IPS-18a (cell line): Measurements from ENCODE around the gene OTUD3.
"Not testable (repeated sequence)": the region's sequence is repeated elsewhere in the genome, so short reads cannot be mapped to it uniquely, and the experiment has no call there.

Experiments
- H3K27ac ChIP-seq: one replicate; pipeline ENCODE4 v1.5.1; 2013; ENCODE audit warnings: low read length
- H3K27me3 ChIP-seq: one replicate; pipeline ENCODE4 v1.6.1; 2013; ENCODE audit warnings: mild to moderate bottlenecking, low read length; ENCODE audit not compliant: control insufficient read depth, insufficient read depth
- H3K36me3 ChIP-seq: one replicate; pipeline ENCODE4 v1.6.1; 2013; ENCODE audit warnings: low read depth, low read length; ENCODE audit not compliant: control insufficient read depth
- H3K4me1 ChIP-seq: one replicate; pipeline ENCODE4 v1.6.1; 2013; ENCODE audit warnings: low read depth, low read length; ENCODE audit not compliant: control insufficient read depth
- H3K4me3 ChIP-seq: one replicate; pipeline ENCODE4 v1.5.1; 2013; ENCODE audit warnings: low read length
- H3K9ac ChIP-seq: one replicate; pipeline ENCODE4 v1.6.1; 2013; ENCODE audit warnings: mild to moderate bottlenecking, low read length, moderate library complexity
- H3K9me3 ChIP-seq: one replicate; pipeline ENCODE4 v1.6.1; 2013; ENCODE audit warnings: low read depth, low read length; ENCODE audit not compliant: control insufficient read depth

OTUD3 gene, protein sequence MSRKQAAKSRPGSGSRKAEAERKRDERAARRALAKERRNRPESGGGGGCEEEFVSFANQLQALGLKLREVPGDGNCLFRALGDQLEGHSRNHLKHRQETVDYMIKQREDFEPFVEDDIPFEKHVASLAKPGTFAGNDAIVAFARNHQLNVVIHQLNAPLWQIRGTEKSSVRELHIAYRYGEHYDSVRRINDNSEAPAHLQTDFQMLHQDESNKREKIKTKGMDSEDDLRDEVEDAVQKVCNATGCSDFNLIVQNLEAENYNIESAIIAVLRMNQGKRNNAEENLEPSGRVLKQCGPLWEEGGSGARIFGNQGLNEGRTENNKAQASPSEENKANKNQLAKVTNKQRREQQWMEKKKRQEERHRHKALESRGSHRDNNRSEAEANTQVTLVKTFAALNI

GRCh38 chr1:19882111-19883071 lies at the start of gene OTUD3:
Gene OTUD3 (plus strand): TSS chr1:19882395. CDS start chr1:19882514, 119 bp downstream.
- Histone ChIP-seq H3K4me3 (peak within 1 kb of the TSS; percentile 61), H3K4me1 (no peaks in the 10 kb centered on the region), H3K27me3 (no peaks in the 10 kb centered on the region), H3K36me3 (peaks cover 2% of the 10 kb centered on the region), H3K9ac (peak within 1 kb of the TSS; percentile 48), H3K9me3 (no peaks in the 10 kb centered on the region), H3K27ac (no peak within 1 kb of the TSS)

DNA sequence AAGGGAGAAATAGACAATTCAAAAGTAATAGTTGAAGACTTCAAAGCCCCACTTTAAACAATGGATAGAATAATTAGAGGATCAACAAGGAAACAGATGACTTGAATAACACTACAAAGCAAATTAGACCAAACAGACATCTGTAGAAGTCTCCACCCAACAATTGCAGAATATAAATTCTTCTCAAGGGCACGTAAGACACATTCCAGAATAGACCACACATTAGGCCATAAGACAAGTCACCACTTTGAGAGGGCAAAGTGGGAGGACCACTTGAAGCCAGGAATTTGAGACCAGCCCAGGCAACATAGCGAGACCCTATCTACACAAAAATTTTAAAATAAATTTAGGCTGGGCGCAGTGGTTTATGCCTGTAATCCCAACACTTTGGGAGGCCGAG lies 46.6 kb upstream of the OTUD3 start:
- H3K4me3 ChIP-seq: no peak overlapping the region
- no peaks in the 10 kb centered on the region for H3K36me3 ChIP-seq
- no peak overlapping the region for H3K9ac ChIP-seq
- H3K9me3 ChIP-seq: no peaks in the 10 kb centered on the region
- H3K27ac ChIP-seq: no peak overlapping the region
- H3K4me1 ChIP-seq: no peaks in the 10 kb centered on the region
- H3K27me3 ChIP-seq: no peaks in the 10 kb centered on the region

DNA sequence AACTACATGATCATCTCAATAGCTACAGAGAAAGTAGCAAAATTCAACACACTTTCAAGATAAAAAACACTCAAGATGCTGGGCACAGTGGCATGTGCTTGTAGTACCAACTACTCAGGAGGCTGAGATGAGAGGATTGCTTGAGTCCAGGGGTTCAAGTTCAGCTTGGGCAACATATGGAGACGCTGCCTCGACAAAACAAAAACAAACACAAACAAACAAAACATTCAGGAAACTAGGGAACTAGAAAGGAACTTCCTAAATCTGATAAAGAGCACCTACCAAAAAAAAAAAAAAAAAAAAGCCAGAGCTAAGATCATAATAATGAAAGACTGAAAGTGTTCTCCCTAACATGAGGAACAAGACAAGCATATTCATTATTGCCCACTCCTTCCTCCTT lies 44.3 kb upstream of the OTUD3 start:
- Histone ChIP-seq H3K27ac (no peak overlapping the region), H3K4me3 (no peak overlapping the region), H3K9ac (no peak overlapping the region), H3K36me3 (no peaks in the 10 kb centered on the region), H3K9me3 (no peaks in the 10 kb centered on the region), H3K4me1 (no peaks in the 10 kb centered on the region), H3K27me3 (no peaks in the 10 kb centered on the region)

GRCh38 chr1:19840228-19840627 lies 42.0 kb upstream of the OTUD3 start:
- Histone ChIP-seq H3K9me3 (no peaks in the 10 kb centered on the region), H3K27ac (no peak overlapping the region), H3K36me3 (no peaks in the 10 kb centered on the region), H3K4me1 (no peaks in the 10 kb centered on the region), H3K9ac (no peak overlapping the region), H3K27me3 (no peaks in the 10 kb centered on the region), H3K4me3 (no peak overlapping the region)

- no peaks in the 10 kb centered on the region for H3K36me3 ChIP-seq
- H3K27ac ChIP-seq: no peak overlapping the region
- no peak overlapping the region for H3K4me3 ChIP-seq
- H3K9me3 ChIP-seq: no peaks in the 10 kb centered on the region
- H3K9ac ChIP-seq: no peak overlapping the region
- H3K4me1 ChIP-seq: no peaks in the 10 kb centered on the region
- no peaks in the 10 kb centered on the region for H3K27me3 ChIP-seq
These were observed 37.3 kb upstream of the OTUD3 start for GRCh38 chr1:19844731-19845495.

DNA sequence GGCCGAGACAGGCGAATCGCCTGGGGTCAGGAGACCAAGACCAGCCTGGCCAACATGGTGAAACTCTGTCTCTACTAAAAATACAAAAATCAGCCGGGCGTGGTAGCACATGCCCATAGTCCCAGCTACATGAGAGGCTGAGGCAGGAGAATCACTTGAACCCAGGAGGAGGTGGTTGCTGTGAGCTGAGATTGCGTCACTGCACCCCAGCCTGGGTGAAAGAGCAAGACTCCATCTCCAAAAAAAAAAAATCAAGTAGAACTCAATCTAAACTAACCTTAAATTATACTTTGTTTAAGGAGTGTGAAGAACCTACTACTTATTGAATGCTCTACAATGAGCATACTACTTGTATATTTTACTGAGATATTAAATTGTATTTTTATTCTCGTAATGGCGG lies 36.6 kb upstream of the OTUD3 start:
- Histone ChIP-seq H3K27me3 (no peaks in the 10 kb centered on the region), H3K27ac (no peak overlapping the region), H3K36me3 (no peaks in the 10 kb centered on the region), H3K9ac (no peak overlapping the region), H3K9me3 (no peaks in the 10 kb centered on the region), H3K4me1 (no peaks in the 10 kb centered on the region), H3K4me3 (no peak overlapping the region)

- Histone ChIP-seq H3K9ac (no peak overlapping the region), H3K4me3 (no peak overlapping the region), H3K4me1 (no peaks in the 10 kb centered on the region), H3K36me3 (no peaks in the 10 kb centered on the region), H3K27ac (no peak overlapping the region), H3K27me3 (no peaks in the 10 kb centered on the region), H3K9me3 (no peaks in the 10 kb centered on the region)
These were observed 35.9 kb upstream of the OTUD3 start for GRCh38 chr1:19846338-19846737.

DNA sequence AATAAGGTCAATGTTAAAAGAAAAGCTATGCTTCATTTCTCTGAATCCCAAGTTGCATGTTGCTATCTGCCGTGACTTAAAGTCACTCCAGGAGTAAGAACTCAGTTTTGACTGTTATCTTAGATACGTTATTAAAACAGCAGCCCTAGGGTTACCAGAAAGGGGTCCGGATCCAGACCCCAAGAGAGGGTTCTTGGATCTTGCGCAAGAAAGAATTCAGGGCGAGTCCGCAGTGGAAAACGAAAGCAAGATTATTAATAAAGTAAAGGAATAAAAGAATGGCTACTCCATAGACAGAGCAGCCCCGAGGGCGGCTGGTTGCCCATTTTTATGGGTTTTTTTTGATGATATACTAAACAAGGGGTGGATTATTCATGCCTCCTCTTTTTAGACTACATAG lies 34.9 kb upstream of the OTUD3 start:
- H3K27me3 ChIP-seq, H3K9ac ChIP-seq, H3K27ac ChIP-seq, H3K9me3 ChIP-seq, H3K4me3 ChIP-seq, H3K4me1 ChIP-seq, H3K36me3 ChIP-seq: not testable (repeated sequence)

DNA sequence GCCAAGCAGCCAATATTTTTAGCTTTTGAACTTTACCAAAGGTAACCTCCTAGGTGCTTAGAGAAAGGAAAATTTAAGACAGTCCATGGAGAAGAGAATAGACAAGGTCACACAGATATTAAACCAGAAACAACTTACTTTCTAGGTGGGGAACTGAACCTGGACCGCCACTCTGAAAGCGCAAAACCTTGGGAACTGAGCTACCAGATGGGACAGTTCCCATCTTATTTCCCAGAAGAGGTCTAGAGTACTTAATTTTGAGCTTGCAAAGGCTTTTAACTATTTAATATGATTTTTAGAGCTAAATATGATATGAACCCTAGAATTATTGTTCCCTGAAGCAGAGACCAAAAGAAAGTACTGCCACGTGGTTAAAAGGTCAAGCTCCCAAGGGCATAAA lies 32.9 kb upstream of the OTUD3 start:
- not testable (repeated sequence) for H3K9ac ChIP-seq, H3K27ac ChIP-seq, H3K4me1 ChIP-seq, H3K36me3 ChIP-seq, H3K27me3 ChIP-seq, H3K9me3 ChIP-seq, H3K4me3 ChIP-seq

- Histone ChIP-seq H3K36me3 (no peaks in the 10 kb centered on the region), H3K4me3 (no peak overlapping the region), H3K4me1 (no peaks in the 10 kb centered on the region), H3K27ac (no peak overlapping the region), H3K27me3 (no peaks in the 10 kb centered on the region), H3K9me3 (no peaks in the 10 kb centered on the region), H3K9ac (no peak overlapping the region)
These were observed 32.0 kb upstream of the OTUD3 start for GRCh38 chr1:19850214-19850613.

DNA sequence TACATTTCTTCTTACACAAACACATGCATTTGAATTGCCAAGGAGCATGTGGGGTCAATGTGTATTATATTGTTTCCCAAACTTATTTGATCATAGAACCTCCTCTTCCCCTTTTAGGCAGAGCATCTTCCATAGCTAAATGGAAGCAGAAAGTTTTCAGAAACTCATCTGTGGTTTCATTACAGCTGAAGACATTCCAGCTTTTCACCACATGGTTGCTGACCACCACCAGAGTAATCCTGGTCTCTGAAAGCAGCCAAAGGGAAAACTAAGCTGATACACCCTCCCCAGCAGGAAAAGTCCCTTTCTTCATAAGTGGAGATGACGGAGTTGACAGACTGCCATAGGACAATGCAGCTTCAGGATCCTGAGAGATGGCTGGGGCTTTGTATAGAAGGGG lies 30.2 kb upstream of the OTUD3 start:
- Histone ChIP-seq H3K27me3 (no peaks in the 10 kb centered on the region), H3K36me3 (no peaks in the 10 kb centered on the region), H3K9ac (no peak overlapping the region), H3K4me3 (no peak overlapping the region), H3K27ac (no peak overlapping the region), H3K9me3 (no peaks in the 10 kb centered on the region), H3K4me1 (no peaks in the 10 kb centered on the region)
